HepG2 (cell line): ENCODE results near the gene BLOC1S1. TPM values are rescaled to one million over a fixed set of nuclear protein-coding genes. Genes with fewer than 3 reads are reported as not detected.

ENCODE experiments used
- ARID3A ChIP-seq: IDR thresholded peaks from 2 replicates; pipeline ENCODE4 v1.6.1; 2012; ENCODE audit warnings: low read depth, low read length, improper control_type of control experiment
- DBP ChIP-seq: sonication (generic); formaldehyde crosslinking; IDR thresholded peaks from 2 replicates; pipeline ENCODE4 v1.4.0; 2020; ENCODE audit warnings: missing genetic modification reagents; ENCODE audit errors: not compliant biosample characterization
- EEA1 ChIP-seq: sonication (generic); formaldehyde crosslinking; IDR thresholded peaks from 2 replicates; pipeline ENCODE4 v1.5.1; 2020; ENCODE audit warnings: mild to moderate bottlenecking, missing genetic modification reagents, borderline replicate concordance
- HBP1 ChIP-seq: IDR thresholded peaks from 2 replicates; pipeline ENCODE4 v1.6.1; 2016; ENCODE audit warnings: low read depth, control low read depth
- TCF7L2 ChIP-seq: IDR thresholded peaks from 2 replicates; pipeline ENCODE4 v1.6.1; 2011; ENCODE audit warnings: mild to moderate bottlenecking, low read depth, low read length, moderate library complexity
- THAP7 ChIP-seq: sonication (generic); formaldehyde crosslinking; IDR thresholded peaks from 2 replicates; pipeline ENCODE4 v1.8.1; 2023; ENCODE audit warnings: mild to moderate bottlenecking, missing genetic modification reagents
- ZNF431 ChIP-seq: sonication (generic); formaldehyde crosslinking; IDR thresholded peaks from 2 replicates; pipeline ENCODE4 v1.9.0; 2022; ENCODE audit warnings: missing genetic modification reagents, low read depth, mild to moderate bottlenecking, borderline replicate concordance
- polyA plus RNA-seq, 8 experiments: library from polyadenylated mRNA; depleted of rRNA in 3 of 8; stranded (reverse) in 7 of 8; unstranded in 1 of 8; fragments of >200 nt; fragmentation: Illumina TruSeq in 4 of 8; extraction: Trizol in 4 of 8; gene quantifications; 2 replicates each; pipeline versions ENCODE4 v1.2.1 to v1.2.3, GENCODE V29; 2011 to 2016; ENCODE audit warnings: low read depth in 4 of 8, missing spikeins in 1 of 8, mixed read lengths in 1 of 8; ENCODE audit not compliant: insufficient read depth in 1 of 8
- total RNA-seq, 5 experiments: library from RNA; depleted of rRNA; stranded (reverse); fragments of >200 nt; fragmentation: Illumina TruSeq; extraction: Trizol; gene quantifications; 2 replicates each; pipeline ENCODE4 v1.2.3, GENCODE V29; 2016; ENCODE audit warnings: low read depth in 1 of 5

The BLOC1S1 gene
- total and polyA plus RNA-seq, 2 of the 13 experiments (the other 11 are each of a cell fraction or from before 2014, with no cell fraction given), result 55.1 to 95.3 TPM

GRCh38 chr12:55681142-55682077, 34.4 kb upstream of the BLOC1S1 start (continued):
- TF ChIP-seq THAP7 (CRISPR knock-in tag) (no peak), HBP1 (CRISPR knock-in tag) (no peak), DBP (CRISPR knock-in tag) (no peak), ZNF431 (CRISPR knock-in tag) (peak; percentile 72; the same call in 1 of the 2 replicates), EEA1 (CRISPR knock-in tag) (no peak), ARID3A (0 out of 2 replicates have a peak, but pooled peaks have one; percentile 34), TCF7L2 (no peak)
